ENCODE measurements around the gene ACADS. TPM values are rescaled to one million over a fixed set of nuclear protein-coding genes. Genes with fewer than 3 reads are reported as not detected.

Gene ACADS
- total RNA-seq, 1 experiment from 2014 or later = 3.4 TPM

DNA sequence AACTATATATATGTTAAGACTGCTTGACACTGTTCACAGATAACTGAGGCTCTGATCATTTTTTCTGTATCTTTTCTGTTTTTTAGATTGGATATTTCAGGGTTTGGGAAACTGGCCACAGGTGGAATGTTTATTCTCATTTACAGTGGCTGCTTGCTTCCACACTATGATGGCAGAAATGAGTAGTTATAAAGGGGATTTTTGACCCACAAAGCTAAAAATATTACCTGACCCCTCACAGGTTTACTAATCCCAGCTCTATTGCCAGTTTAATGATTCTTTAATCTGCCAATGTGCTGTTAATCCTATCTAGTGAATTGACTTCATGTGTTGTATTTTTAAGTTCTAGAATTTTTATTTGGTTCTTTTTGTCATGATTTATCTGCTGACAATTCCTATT is 29.6 kb downstream of the ACADS start:
- no peak for TF ChIP-seq EZH2 (IDR thresholded peaks at IDR 0.05; ENCODE audit: borderline replicate concordance, low read depth, low read length, poor library complexity, severe bottlenecking)
- TF ChIP-seq, protein P1, sequence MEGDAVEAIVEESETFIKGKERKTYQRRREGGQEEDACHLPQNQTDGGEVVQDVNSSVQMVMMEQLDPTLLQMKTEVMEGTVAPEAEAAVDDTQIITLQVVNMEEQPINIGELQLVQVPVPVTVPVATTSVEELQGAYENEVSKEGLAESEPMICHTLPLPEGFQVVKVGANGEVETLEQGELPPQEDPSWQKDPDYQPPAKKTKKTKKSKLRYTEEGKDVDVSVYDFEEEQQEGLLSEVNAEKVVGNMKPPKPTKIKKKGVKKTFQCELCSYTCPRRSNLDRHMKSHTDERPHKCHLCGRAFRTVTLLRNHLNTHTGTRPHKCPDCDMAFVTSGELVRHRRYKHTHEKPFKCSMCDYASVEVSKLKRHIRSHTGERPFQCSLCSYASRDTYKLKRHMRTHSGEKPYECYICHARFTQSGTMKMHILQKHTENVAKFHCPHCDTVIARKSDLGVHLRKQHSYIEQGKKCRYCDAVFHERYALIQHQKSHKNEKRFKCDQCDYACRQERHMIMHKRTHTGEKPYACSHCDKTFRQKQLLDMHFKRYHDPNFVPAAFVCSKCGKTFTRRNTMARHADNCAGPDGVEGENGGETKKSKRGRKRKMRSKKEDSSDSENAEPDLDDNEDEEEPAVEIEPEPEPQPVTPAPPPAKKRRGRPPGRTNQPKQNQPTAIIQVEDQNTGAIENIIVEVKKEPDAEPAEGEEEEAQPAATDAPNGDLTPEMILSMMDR (conservative IDR thresholded peaks at IDR 0.05; ENCODE audit: low read depth, low read length) = no peak
- ChIA-PET POLR2A (ENCODE audit: low non-redundant PET) (no interaction called here), CTCF (no interaction called here)
- Histone ChIP-seq H3K36me3 (ENCODE audit: insufficient read depth, low read length, poor library complexity, severe bottlenecking) (no peaks in the 10 kb centered on the region), H3K4me1 (ENCODE audit: insufficient read depth, low read length, poor library complexity, severe bottlenecking) (no peaks in the 10 kb centered on the region), H3K27ac (ENCODE audit: low read depth, low read length, poor library complexity, severe bottlenecking) (no peak overlapping the region), H3K4me3 (ENCODE audit: low read depth, low read length, poor library complexity, severe bottlenecking) (no peak overlapping the region), H3K27me3 (replicated peaks; ENCODE audit: insufficient read depth, low read depth, low read length, poor library complexity) (no peaks in the 10 kb centered on the region), H3K9me3 (ENCODE audit: low read depth, low read length, poor library complexity, severe bottlenecking) (no peaks in the 10 kb centered on the region)
- BruUV-seq (replicated peaks) = no TSS peak
- no peak for DNase-seq (ENCODE audit: low spot score)
- intact Hi-C loops (cut with micrococcal nuclease; ENCODE audit: unreplicated experiment) = no loop called here

DNA sequence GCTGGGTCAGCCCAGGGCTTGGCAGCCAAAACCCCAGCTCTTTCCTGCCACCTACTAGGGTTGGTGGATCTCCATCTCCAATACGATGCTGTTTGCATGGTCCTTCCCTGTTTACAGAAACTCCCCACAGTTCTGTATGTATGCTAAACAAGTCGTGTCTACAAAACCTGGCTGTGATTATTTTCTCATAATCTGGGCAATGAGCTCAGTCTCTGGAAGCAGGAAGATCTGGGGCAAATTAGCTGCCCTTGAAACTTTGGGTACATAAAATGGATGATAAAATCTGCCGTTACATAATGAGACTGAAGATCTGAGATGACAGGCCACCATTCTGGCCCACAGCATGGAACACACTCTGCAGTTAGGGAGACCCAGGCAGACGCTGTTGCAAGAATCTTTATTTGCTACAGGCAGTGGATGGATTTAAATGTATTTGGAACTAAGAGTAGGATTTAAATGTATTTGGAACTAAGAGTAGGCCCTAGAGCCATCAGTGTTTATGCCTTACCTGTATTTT is 31.7 kb downstream of the ACADS start:
- no TSS peak for BruUV-seq (replicated peaks)
- no peak for DNase-seq (ENCODE audit: low spot score)
- Histone ChIP-seq H3K4me3 (ENCODE audit: low read depth, low read length, poor library complexity, severe bottlenecking) (no peak overlapping the region), H3K36me3 (ENCODE audit: insufficient read depth, low read length, poor library complexity, severe bottlenecking) (peaks cover 4% of the 10 kb centered on the region), H3K9me3 (ENCODE audit: low read depth, low read length, poor library complexity, severe bottlenecking) (no peaks in the 10 kb centered on the region), H3K4me1 (ENCODE audit: insufficient read depth, low read length, poor library complexity, severe bottlenecking) (peaks cover 6% of the 10 kb centered on the region), H3K27ac (ENCODE audit: low read depth, low read length, poor library complexity, severe bottlenecking) (no peak overlapping the region), H3K27me3 (replicated peaks; ENCODE audit: insufficient read depth, low read depth, low read length, poor library complexity) (no peaks in the 10 kb centered on the region)
- TF ChIP-seq EZH2 (IDR thresholded peaks at IDR 0.05; ENCODE audit: borderline replicate concordance, low read depth, low read length, poor library complexity, severe bottlenecking) = no peak
- TF ChIP-seq, protein P1 (conservative IDR thresholded peaks at IDR 0.05; ENCODE audit: low read depth, low read length) = no peak
- intact Hi-C loops (cut with micrococcal nuclease; ENCODE audit: unreplicated experiment) = no loop called here
- CTCF ChIA-PET = no interaction called here
- POLR2A ChIA-PET (ENCODE audit: low non-redundant PET) = no interaction called here

DNA sequence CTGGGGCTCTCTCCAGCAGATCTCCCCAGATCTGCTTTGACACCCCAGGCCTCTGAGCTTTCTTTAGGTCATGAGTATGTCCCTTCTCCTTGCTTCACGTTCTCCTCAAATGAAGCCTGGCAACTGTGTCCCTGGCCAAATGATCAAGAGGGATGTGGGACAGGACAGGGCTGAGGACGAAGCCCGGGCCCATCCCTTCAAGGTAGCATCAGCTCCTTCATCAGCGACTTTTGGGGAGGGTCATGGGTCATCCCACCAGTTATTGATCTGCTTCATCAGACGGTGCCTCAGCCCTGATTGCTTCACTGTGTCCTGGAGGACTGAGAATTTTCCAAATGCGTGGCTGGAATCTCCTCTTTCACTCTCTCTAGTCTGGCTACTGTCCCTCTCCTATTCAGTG is 32.3 kb downstream of the ACADS start:
- H3K4me1 ChIP-seq (ENCODE audit: insufficient read depth, low read length, poor library complexity, severe bottlenecking) = peaks cover 8% of the 10 kb centered on the region
- ChIA-PET POLR2A (ENCODE audit: low non-redundant PET) (no interaction called here), CTCF (no interaction called here)
- no peak overlapping the region for H3K4me3 ChIP-seq (ENCODE audit: low read depth, low read length, poor library complexity, severe bottlenecking)
- peaks cover 4% of the 10 kb centered on the region for H3K36me3 ChIP-seq (ENCODE audit: insufficient read depth, low read length, poor library complexity, severe bottlenecking)
- H3K27ac ChIP-seq (ENCODE audit: low read depth, low read length, poor library complexity, severe bottlenecking) = no peak overlapping the region
- H3K9me3 ChIP-seq (ENCODE audit: low read depth, low read length, poor library complexity, severe bottlenecking) = no peaks in the 10 kb centered on the region
- no TSS peak for BruUV-seq (replicated peaks)
- TF ChIP-seq, protein P1 (conservative IDR thresholded peaks at IDR 0.05; ENCODE audit: low read depth, low read length) = no peak
- TF ChIP-seq EZH2 (IDR thresholded peaks at IDR 0.05; ENCODE audit: borderline replicate concordance, low read depth, low read length, poor library complexity, severe bottlenecking) = no peak
- intact Hi-C loops (cut with micrococcal nuclease; ENCODE audit: unreplicated experiment) = no loop called here
- no peak for DNase-seq (ENCODE audit: low spot score)
- H3K27me3 ChIP-seq (replicated peaks; ENCODE audit: insufficient read depth, low read depth, low read length, poor library complexity) = no peaks in the 10 kb centered on the region
